Fibroblast of skin of scalp (primary cell): ENCODE data around the gene TCF12.
"Not testable (repeated sequence)": the region's sequence is repeated elsewhere in the genome, so short reads cannot be mapped to it uniquely, and the experiment has no call there.

Experiments used
- DNase-seq: peaks from one replicate; pipeline ENCODE4 v3.0.0-alpha.2; 2013

Gene TCF12

DNA sequence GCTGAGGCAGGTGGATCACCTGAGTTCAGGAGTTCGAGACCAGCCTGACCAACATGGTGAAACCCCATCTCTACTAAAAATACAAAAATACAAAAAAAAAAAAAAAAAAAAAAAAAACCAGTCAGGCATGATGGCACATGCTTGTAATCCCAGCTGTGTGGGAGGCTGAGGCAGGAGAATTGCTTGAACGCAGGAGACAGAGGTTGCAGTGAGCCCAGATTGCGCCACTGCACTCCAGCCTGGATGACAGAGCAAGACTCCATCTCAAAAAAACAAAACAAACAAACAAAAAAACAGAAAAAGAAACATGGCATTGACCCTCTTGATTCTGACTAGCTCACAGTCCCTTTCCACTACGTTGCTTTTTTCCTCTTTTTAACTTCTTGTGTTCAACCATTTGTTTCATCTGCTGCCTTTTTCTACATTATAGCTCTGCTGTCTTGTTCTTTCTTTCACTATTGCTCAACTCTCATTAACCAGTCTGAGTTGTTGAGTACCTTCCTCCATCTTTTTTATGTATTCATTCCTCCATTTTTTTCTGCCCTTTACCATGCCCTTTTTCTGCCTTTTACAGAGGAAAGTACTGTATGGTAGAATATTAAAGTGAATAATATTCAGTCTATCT is 179.6 kb downstream of the TCF12 start:
- DNase-seq = not testable (repeated sequence)

- DNase-seq = peak; percentile 27
Measured at GRCh38 chr15:57098896-57099295, 180.5 kb downstream of the TCF12 start.

GRCh38 chr15:57100136-57100539 is 181.7 kb downstream of the TCF12 start:
- no peak for DNase-seq

DNA sequence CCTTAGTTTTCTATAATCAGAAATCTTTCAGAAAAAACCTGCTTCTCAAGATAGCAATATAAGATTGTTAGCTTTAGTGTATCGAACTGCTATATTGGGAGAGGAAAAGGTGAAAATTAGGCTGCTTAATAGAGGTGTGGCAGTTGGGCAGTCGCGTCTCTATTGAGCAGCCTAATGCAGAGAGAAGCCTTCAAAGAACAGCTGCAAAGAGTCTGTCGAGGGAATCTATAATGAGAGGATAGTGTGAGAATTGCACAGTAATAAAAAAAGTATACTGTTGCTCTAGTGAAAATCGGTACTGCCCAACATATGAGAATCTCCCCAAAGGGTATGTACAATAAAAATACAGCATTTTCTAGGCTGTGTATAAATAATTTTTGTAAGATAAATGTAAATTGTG is 184.4 kb downstream of the TCF12 start:
- no peak for DNase-seq

DNA sequence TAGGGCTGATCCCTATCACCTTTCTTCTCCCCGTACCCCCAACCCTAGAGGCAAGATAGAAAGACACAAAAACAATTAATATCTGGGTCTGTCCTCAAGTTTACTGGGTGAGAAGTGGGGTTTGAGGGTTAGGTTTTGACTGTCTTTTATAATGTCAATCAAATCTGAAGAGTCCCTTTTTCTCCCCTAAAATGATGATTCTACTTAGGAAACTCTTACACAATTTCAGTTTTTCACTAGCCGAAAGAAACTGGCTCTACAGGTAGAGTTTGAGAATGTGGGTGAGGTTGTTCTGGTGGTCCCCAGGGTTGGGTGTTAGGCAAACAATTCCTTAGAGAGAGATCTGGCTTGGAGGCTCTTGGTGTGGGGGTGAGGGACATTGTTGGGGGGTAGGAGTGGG is 189.9 kb downstream of the TCF12 start:
- DNase-seq = no peak

GRCh38 chr15:57109005-57109404 is 190.6 kb downstream of the TCF12 start:
- DNase-seq = no peak

DNA sequence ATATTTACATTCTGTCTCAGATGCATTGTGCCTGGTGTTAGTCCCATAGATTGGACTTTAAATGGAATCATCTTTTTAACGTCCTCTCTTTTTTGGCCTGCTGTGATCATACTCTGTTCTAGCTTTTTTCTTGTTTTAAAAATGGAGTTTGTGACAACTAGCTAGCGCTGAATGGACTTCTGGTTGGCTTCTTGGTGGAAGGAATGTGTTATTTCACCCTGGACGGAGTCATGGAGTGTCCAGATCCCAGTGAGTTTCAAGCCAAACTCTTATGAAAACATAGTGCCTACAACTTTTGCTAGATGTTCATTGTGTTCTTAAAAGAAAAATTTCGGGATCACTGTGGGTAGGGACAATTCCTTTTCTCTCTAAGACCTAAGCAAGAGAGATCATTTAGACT is 192.6 kb downstream of the TCF12 start:
- DNase-seq = no peak

DNA sequence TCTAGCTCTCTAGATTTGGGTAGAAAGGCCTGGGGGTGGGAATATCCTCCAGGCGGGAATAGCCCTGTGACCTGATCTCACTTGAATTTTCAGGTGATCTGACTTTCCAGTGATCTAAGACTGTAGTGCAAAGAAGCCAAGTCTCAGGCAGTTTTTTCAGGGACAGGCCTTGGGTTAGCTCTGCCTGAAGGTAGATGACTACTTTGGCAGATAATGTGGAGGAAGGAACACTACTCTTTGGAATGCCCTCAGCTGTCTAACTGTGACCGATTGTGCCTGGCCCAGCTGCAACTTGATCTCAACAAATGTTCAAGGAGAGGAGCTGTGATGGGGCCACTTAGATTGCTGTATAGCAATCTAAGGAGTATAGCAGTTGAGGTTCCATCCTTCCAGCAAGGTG is 193.7 kb downstream of the TCF12 start:
- DNase-seq = no peak

DNA sequence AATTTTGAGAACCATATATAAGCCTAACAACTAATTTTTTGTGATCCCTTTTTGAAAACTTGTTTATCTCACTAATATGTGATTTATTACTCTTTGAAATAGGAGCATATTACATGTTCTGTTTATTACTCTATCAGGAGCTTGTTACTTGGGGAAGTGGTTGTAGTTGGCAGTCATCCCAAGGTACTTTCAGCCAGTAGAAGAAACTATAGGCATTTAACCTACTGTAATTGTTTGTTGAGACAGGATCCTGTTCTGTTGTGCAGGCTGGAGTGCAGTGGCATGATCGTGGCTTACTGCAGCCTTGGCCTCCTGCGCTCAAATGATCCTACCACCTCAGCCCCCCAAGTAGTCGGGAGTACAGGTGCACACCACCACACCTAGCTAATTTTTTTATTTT is 195.6 kb downstream of the TCF12 start:
- no peak for DNase-seq

GRCh38 chr15:57118013-57118799 is 199.8 kb downstream of the TCF12 start:
- DNase-seq = peak; percentile 50

DNA sequence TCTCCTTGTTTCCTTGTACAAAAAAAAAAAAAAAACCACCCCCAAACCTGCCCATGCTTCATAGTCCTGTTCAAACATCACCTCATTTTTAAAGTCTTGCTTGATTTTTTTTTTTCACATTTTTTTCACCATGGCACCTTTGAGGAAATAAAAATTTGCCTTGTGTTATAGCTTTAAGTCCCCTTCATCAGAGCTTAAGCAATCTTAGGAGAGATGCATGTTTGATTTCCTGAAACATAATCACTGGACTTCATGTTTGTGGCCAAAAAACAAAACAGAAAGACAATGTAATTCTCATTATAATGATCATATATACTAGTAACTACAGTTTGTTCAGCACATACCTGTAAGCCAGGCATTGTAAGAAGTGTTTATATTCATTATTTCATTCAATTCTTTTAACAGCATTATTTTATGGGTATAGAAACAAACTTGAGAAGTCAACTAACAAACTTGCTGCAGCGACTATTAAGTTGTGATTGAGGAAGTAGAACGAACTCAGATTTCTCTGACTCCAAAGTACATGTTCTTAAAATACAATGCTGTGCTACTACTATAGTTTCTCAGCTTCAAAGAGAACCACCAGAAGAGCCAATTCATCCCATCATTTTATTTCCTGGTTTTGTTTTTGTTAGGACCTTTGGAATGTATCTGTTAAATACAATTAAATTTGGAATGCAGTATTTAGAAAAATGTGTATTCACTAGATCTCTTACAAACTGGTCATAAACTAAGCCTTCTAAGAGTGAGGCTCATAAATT is 203.8 kb downstream of the TCF12 start:
- peak; percentile 29 for DNase-seq

DNA sequence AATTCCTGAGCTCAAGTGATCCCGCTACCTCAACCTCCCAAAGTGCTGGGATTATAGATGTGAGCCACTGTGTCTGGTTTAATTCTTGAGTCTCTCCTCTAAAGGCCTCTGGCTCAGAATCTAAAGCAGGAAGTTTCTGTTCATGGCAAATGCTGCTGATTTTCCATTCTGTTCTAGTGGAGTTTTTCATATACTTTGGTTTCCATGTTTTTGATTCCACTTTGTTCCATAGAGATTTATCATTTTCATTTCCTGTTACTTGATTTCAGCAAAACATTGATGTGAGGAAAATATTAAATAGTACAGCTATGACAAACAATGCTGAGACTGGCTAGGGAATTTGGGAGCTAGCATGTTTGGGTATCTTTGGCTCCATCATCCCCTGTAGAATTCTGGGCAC is 205.6 kb downstream of the TCF12 start:
- no peak for DNase-seq

DNA sequence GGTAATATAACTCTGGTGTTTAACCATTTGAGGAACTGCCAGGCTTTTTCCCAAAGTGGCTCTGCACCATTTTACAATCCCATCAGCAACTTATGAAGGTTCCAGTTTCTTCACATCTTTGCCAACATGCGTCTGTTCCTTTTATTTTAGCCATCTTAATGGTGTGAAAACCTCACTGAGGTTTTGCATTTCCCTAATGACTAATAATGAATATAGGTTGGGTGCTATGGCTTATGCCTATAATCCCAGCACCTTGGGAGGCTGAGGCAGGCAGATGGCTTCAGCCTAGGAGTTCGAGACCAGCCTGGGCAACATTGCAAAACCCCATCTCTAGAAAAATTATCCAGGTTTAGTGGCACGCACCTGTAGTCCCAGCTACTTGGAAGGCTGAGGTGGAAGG is 210.6 kb downstream of the TCF12 start:
- DNase-seq = no peak

- no peak for DNase-seq
Measured at GRCh38 chr15:57130956-57131355, 212.5 kb downstream of the TCF12 start.

GRCh38 chr15:57133127-57133968 is 214.9 kb downstream of the TCF12 start:
- no peak for DNase-seq

- DNase-seq = no peak
Measured at GRCh38 chr15:57134071-57134605, 215.7 kb downstream of the TCF12 start.

DNA sequence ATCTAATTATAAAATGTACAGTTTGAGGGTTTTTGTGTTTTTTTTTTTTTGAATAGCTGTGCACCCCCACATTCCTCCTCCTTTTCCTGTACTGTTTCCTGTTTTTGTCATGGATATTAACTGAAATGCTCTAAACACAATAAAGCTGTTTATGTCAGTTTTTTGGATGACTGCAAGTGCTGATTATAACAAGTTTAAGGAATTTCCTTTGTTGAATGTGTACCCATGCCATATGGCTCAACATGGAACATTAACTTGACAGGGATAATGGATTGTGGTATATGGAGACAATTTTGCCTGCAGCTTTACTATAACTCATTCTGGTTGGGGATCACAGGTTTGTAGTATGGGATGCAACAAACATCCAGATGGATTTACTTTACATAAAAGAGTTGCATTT is 216.4 kb downstream of the TCF12 start:
- no peak for DNase-seq

DNA sequence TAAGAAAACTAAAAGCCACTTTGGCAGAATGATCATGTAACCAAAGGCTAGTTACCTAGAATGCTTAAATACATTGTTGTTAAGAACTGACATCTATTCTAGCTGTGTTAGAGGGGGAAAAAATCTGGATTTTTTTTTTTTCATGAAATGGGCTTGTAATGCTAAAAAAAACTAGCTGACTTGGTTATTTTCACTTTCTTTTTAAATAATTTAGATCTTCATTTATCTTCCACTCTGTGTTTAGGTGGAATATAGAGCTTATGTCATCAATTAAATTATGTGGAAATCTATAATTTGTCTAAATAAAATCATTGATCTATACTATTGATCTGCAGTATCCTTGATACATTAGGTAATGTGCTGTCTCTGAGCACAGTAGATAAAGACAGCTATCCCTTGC is 217.4 kb downstream of the TCF12 start:
- no peak for DNase-seq

- peak; percentile 67 for DNase-seq
Measured at GRCh38 chr15:57138349-57138788, 219.9 kb downstream of the TCF12 start.

- no peak for DNase-seq
Measured at GRCh38 chr15:57143511-57144078, 225.2 kb downstream of the TCF12 start.

GRCh38 chr15:57144448-57144847 is 226.0 kb downstream of the TCF12 start:
- DNase-seq = no peak
